A549 treated with dexamethasone at 1 μM for 4 hours (cell line): ENCODE results near the gene AOC2. TPM values are rescaled to one million over a fixed set of nuclear protein-coding genes. Genes with fewer than 3 reads are reported as not detected.

Experiments used
- total RNA-seq: library from RNA; stranded (reverse); fragments of 200-300 nt; extraction: Qiagen RNA extraction; gene quantifications from 5 replicates; pipeline ENCODE4 v1.2.3, GENCODE V29; 2022

The AOC2 gene
- 1.6 to 3.0 TPM (median 2.4 TPM) in 5 replicates for total RNA-seq

GRCh38 chr17:42844271-42844670 is at the start of gene AOC2:
TSS of gene AOC2 (plus strand) at chr17:42844580. CDS start at chr17:42844627, 47 bp downstream.

GRCh38 chr17:42798383-42799380 is 45.7 kb upstream of the AOC2 start, which contains the start of the genes CNTD1 and COA3:
TSS of gene CNTD1 (plus strand) at chr17:42798861. CDS start at chr17:42799068, 207 bp downstream.
TSS of gene COA3 (minus strand) at chr17:42798704. CDS start at chr17:42798681, 23 bp downstream.

GRCh38 chr17:42832934-42833766 is 11.2 kb upstream of the AOC2 start, which contains the start of gene PSME3:
TSS of gene PSME3 (plus strand) at chr17:42833397. CDS start at chr17:42833632, 235 bp downstream.

GRCh38 chr17:42850954-42851353 is 6.6 kb downstream of the AOC2 start, which contains the start of gene AOC3:
TSS of gene AOC3 (plus strand) at chr17:42851199. CDS start at chr17:42851344, 145 bp downstream.

Other genes starting within 250 kb of the AOC2 start
- 24.9 to 32.1 TPM (median 30.6 TPM) in 5 replicates for gene RETREG3, start 235.2 kb upstream of the AOC2 start, total RNA-seq
- 128 to 160 TPM (median 146 TPM) in 5 replicates for gene TUBG1, start 234.9 kb upstream of the AOC2 start, total RNA-seq
- gene TUBG2, start 185.3 kb upstream of the AOC2 start, total RNA-seq, result 14.0 to 23.3 TPM (median 20.5 TPM) in 5 replicates
- gene PLEKHH3, start 167.6 kb upstream of the AOC2 start, total RNA-seq, result 11.5 to 15.9 TPM (median 14.6 TPM) in 5 replicates
- 0.21 to 0.42 TPM (median 0.34 TPM) in 5 replicates for gene CCR10, start 162.7 kb upstream of the AOC2 start, total RNA-seq
- gene CNTNAP1, start 162.0 kb upstream of the AOC2 start, total RNA-seq, result 3.8 to 6.0 TPM (median 5.8 TPM) in 5 replicates
- gene EZH1, start 99.5 kb upstream of the AOC2 start, total RNA-seq, result 9.4 to 12.3 TPM (median 10.0 TPM) in 5 replicates
- gene RAMP2, start 83.4 kb upstream of the AOC2 start, total RNA-seq, result 0.67 to 1.5 TPM (median 0.77 TPM) in 5 replicates
- 112 to 135 TPM (median 113 TPM) in 5 replicates for gene VPS25, start 71.1 kb upstream of the AOC2 start, total RNA-seq
- gene WNK4, start 64.0 kb upstream of the AOC2 start, total RNA-seq, result 0.50 to 1.7 TPM (median 1.1 TPM) in 5 replicates
- gene COA3, start 45.9 kb upstream of the AOC2 start, total RNA-seq, result 120 to 129 TPM (median 122 TPM) in 5 replicates
- gene CNTD1, start 45.7 kb upstream of the AOC2 start, total RNA-seq, result 0.07 TPM in 1 of 5 replicates, not detected in the others
- gene BECN1, start 20.3 kb upstream of the AOC2 start, total RNA-seq, result 82.3 to 107 TPM (median 86.1 TPM) in 5 replicates
- gene PSME3, start 11.2 kb upstream of the AOC2 start, total RNA-seq, result 236 to 259 TPM (median 252 TPM) in 5 replicates
- 0.86 to 2.0 TPM (median 1.1 TPM) in 5 replicates for gene AOC3, start 6.6 kb downstream of the AOC2 start, total RNA-seq
- 0.06 to 0.09 TPM (median 0.08 TPM) in 3 of 5 replicates, not detected in the others for gene G6PC1, start 56.2 kb downstream of the AOC2 start, total RNA-seq
- gene AARSD1, start 119.9 kb downstream of the AOC2 start, total RNA-seq, result 54.0 to 57.5 TPM (median 55.9 TPM) in 5 replicates
- 0.71 to 1.1 TPM (median 0.84 TPM) in 5 replicates for gene PTGES3L, start 135.5 kb downstream of the AOC2 start, total RNA-seq
- 17.8 to 22.8 TPM (median 21.4 TPM) in 5 replicates for gene RUNDC1, start 136.0 kb downstream of the AOC2 start, total RNA-seq
- gene RPL27, start 153.8 kb downstream of the AOC2 start, total RNA-seq, result 2,696 to 3,813 TPM (median 2,782 TPM) in 5 replicates
- 16.3 to 18.6 TPM (median 17.6 TPM) in 5 replicates for gene IFI35, start 162.2 kb downstream of the AOC2 start, total RNA-seq
- 208 to 244 TPM (median 229 TPM) in 5 replicates for gene VAT1, start 177.8 kb downstream of the AOC2 start, total RNA-seq
- 0.11 to 0.21 TPM (median 0.13 TPM) in 5 replicates for gene RND2, start 180.7 kb downstream of the AOC2 start, total RNA-seq